ELF-1 (cell line): Measurements from ENCODE around the gene CACTIN.

Experiments used
- DNase-seq: peaks from one replicate; pipeline ENCODE4 v3.0.0-alpha.2; 2016; ENCODE audit warnings: low read depth, low spot score

Gene CACTIN

GRCh38 chr19:3610745-3611717 lies 15.6 kb downstream of the CACTIN start:
- DNase-seq = no peak

GRCh38 chr19:3609779-3610719 lies 16.5 kb downstream of the CACTIN start:
- no peak for DNase-seq

GRCh38 chr19:3608750-3609322 lies 17.8 kb downstream of the CACTIN start:
- no peak for DNase-seq

- DNase-seq = no peak
These were observed 18.4 kb downstream of the CACTIN start for GRCh38 chr19:3608079-3608641.

- peak; percentile 86 for DNase-seq
These were observed 19.1 kb downstream of the CACTIN start for GRCh38 chr19:3607303-3608078.

GRCh38 chr19:3606690-3607289 lies 19.8 kb downstream of the CACTIN start, which contains the start of gene TBXA2R:
TBXA2R (minus strand) TSS chr19:3606875; CDS start chr19:3600634, 6,241 bp downstream.
- peak; percentile 55 for DNase-seq

- DNase-seq = no peak
These were observed 20.4 kb downstream of the CACTIN start for GRCh38 chr19:3606174-3606689.

GRCh38 chr19:3605770-3606169 lies 20.8 kb downstream of the CACTIN start:
- DNase-seq = no peak

GRCh38 chr19:3605361-3605760 lies 21.2 kb downstream of the CACTIN start:
- DNase-seq = no peak

- no peak for DNase-seq
These were observed 21.6 kb downstream of the CACTIN start for GRCh38 chr19:3604987-3605343.

GRCh38 chr19:3604227-3604986 lies 22.2 kb downstream of the CACTIN start:
- no peak for DNase-seq

- peak; percentile 68 for DNase-seq
These were observed 23.3 kb downstream of the CACTIN start for GRCh38 chr19:3603121-3603811.

GRCh38 chr19:3601021-3601420 lies 25.6 kb downstream of the CACTIN start:
- no peak for DNase-seq

- DNase-seq = peak; percentile 57
These were observed 26.8 kb downstream of the CACTIN start for GRCh38 chr19:3599776-3600187.

GRCh38 chr19:3595521-3596061 lies 31.0 kb downstream of the CACTIN start:
- DNase-seq = no peak

GRCh38 chr19:3593156-3593555 lies 33.4 kb downstream of the CACTIN start:
- peak; percentile 55 for DNase-seq

- DNase-seq = no peak
These were observed 34.5 kb downstream of the CACTIN start for GRCh38 chr19:3591876-3592613.
